Keratinocyte (primary cell): ENCODE results near the gene TULP1. TPM values are rescaled to one million over a fixed set of nuclear protein-coding genes. Genes with fewer than 3 reads are reported as not detected.

Experiments used
- DNase-seq: peaks from one replicate; pipeline ENCODE4 v3.0.0-alpha.2; 2011; ENCODE audit warnings: low read depth, missing footprints, low spot score
- FAIRE-seq: peaks from 2 replicates; lab custom pipeline; 2011; peaks lifted over from hg19 to GRCh38; lab: Jason Lieb, UNC
- H2AFZ ChIP-seq: 2 replicates; pipeline ENCODE4 v1.6.0; 2012; ENCODE audit warnings: low read length, control low read depth, inconsistent platforms; ENCODE audit not compliant: control insufficient read depth
- H3K27ac ChIP-seq: 2 replicates; pipeline ENCODE4 v1.5.1; 2011; ENCODE audit warnings: low read length; ENCODE audit not compliant: control insufficient read depth, insufficient read depth
- H3K27me3 ChIP-seq: 3 replicates; pipeline ENCODE4 v1.6.0; 2011; ENCODE audit warnings: low read length; ENCODE audit not compliant: control insufficient read depth, insufficient read depth; ENCODE audit errors: extremely low read depth
- H3K36me3 ChIP-seq, 2 experiments: 2 replicates in 1 of 2; 3 replicates in 1 of 2; pipeline ENCODE4 v1.5.1; 2011; ENCODE audit warnings: low read length in 2 of 2, mild to moderate bottlenecking in 1 of 2; ENCODE audit not compliant: control insufficient read depth in 2 of 2, insufficient read depth in 2 of 2; ENCODE audit errors: extremely low read depth in 1 of 2
- H3K4me1 ChIP-seq: 3 replicates; pipeline ENCODE4 v1.5.1; 2011; ENCODE audit warnings: low read length; ENCODE audit not compliant: control insufficient read depth, insufficient read depth; ENCODE audit errors: extremely low read depth
- H3K4me2 ChIP-seq: 3 replicates; pipeline ENCODE4 v1.6.0; 2011; ENCODE audit warnings: low read depth, low read length; ENCODE audit not compliant: control insufficient read depth, insufficient read depth; ENCODE audit errors: extremely low read depth
- H3K4me3 ChIP-seq, 3 experiments: fragments of 200-600 bp in 1 of 3; sonication (generic) in 1 of 3; 2 replicates in 2 of 3; 3 replicates in 1 of 3; pipeline ENCODE4 v1.5.1; 2011 to 2016; ENCODE audit warnings: low read length in 3 of 3, mild to moderate bottlenecking in 3 of 3, control low read depth in 2 of 3, inconsistent platforms in 1 of 3, low read depth in 1 of 3, mixed read lengths in 1 of 3, mixed run types in 1 of 3, moderate library complexity in 1 of 3; ENCODE audit not compliant: control insufficient read depth in 2 of 3, insufficient read depth in 2 of 3; ENCODE audit errors: extremely low read depth in 1 of 3
- H3K79me2 ChIP-seq: 2 replicates; pipeline ENCODE4 v1.6.0; 2012; ENCODE audit warnings: low read length; ENCODE audit not compliant: control insufficient read depth, insufficient read depth
- H3K9ac ChIP-seq: 3 replicates; pipeline ENCODE4 v1.6.0; 2011; ENCODE audit warnings: low read length; ENCODE audit not compliant: control insufficient read depth, insufficient read depth; ENCODE audit errors: extremely low read depth
- H3K9me1 ChIP-seq: 3 replicates; pipeline ENCODE4 v1.6.0; 2011; ENCODE audit warnings: low read length; ENCODE audit not compliant: control insufficient read depth, insufficient read depth; ENCODE audit errors: extremely low read depth
- H3K9me3 ChIP-seq: 2 replicates; pipeline ENCODE4 v1.5.1; 2012; ENCODE audit warnings: low read depth, low read length; ENCODE audit not compliant: control insufficient read depth
- H4K20me1 ChIP-seq: 3 replicates; pipeline ENCODE4 v1.6.0; 2011; ENCODE audit warnings: low read length; ENCODE audit not compliant: control insufficient read depth, insufficient read depth; ENCODE audit errors: extremely low read depth
- EZH2 ChIP-seq: IDR thresholded peaks from one replicate; pipeline ENCODE4 v1.6.1; 2012; ENCODE audit warnings: inconsistent platforms, mild to moderate bottlenecking, low read length, moderate library complexity
- dilution Hi-C: fragments of 300-500 bp; cut with MboI; formaldehyde crosslinking; loops from one replicate; pipeline ENCODE4 v1.7.0; 2020; ENCODE audit warnings: low sequenced_read_pairs; ENCODE audit not compliant: extremely low pct_ligation_motif_present
- polyA plus RNA-seq, 5 experiments: library from polyadenylated mRNA; depleted of rRNA in 3 of 5; stranded (reverse) in 3 of 5; stranded (forward) in 1 of 5; unstranded in 1 of 5; fragments of >200 nt; gene quantifications; 1 replicate in 1 of 5; 2 replicates in 3 of 5; 3 replicates in 1 of 5; pipeline versions ENCODE4 v1.2.1 to v1.2.3, GENCODE V29; 2011 to 2012; ENCODE audit warnings: missing spikeins in 2 of 5, low read depth in 1 of 5, low replicate concordance in 1 of 5
- TF ChIP-seq, protein P1 (sequence below), 3 experiments: IDR thresholded peaks in 1 of 3; conservative IDR thresholded peaks in 1 of 3; optimal IDR thresholded peaks in 1 of 3; 2 replicates in 2 of 3; 3 replicates in 1 of 3; pipeline versions ENCODE3 to v1.5.1; 2011; ENCODE audit warnings: low read length in 3 of 3, mild to moderate bottlenecking in 3 of 3, moderate library complexity in 2 of 3, control low read depth in 1 of 3, inconsistent platforms in 1 of 3; ENCODE audit not compliant: insufficient read depth in 2 of 3; ENCODE audit errors: extremely low read depth in 1 of 3

Gene TULP1
- polyA plus RNA-seq, 1 donor (not counting 4 experiments of a cell fraction or from before 2014, with no cell fraction given) = not detected

DNA sequence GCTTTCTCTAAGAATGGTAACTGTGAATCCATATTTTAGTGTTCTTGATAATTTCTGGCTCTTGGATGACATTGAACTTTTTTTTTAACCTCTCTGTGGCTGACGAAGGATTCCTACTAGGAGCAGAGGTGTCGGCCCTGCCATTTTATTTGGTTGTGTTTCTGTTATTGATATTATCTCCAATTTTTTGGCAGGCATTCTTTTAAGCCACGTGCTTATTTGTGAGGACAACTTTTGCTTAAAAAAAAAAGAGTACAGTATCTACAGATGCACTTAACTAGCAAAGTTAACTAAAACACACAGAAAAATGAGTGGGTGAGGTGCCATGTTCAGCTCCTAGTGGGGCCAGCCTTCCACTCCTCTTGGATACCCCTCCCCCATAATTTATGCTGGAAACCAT lies 59.5 kb downstream of the TULP1 start:
- Histone ChIP-seq H3K27ac (peak overlapping the region; percentile 85), H3K9me1 (no peaks in the 10 kb centered on the region), H2AFZ (peak overlapping the region; percentile 82), H3K4me2 (peak overlapping the region; percentile 90), H3K27me3 (no peaks in the 10 kb centered on the region), H3K4me3 (peak overlapping the region; percentile 51 to 85 (median 78)), H3K79me2 (peaks cover 1% of the 10 kb centered on the region), H3K9ac (peak overlapping the region; percentile 80), H4K20me1 (no peaks in the 10 kb centered on the region), H3K36me3 (peaks cover 2 to 8% of the 10 kb centered on the region in 2 experiments), H3K4me1 (peaks cover 30% of the 10 kb centered on the region), H3K9me3 (no peaks in the 10 kb centered on the region)
- no peak for DNase-seq
- no peak for FAIRE-seq
- TF ChIP-seq EZH2 = no peak
- TF ChIP-seq, protein P1, sequence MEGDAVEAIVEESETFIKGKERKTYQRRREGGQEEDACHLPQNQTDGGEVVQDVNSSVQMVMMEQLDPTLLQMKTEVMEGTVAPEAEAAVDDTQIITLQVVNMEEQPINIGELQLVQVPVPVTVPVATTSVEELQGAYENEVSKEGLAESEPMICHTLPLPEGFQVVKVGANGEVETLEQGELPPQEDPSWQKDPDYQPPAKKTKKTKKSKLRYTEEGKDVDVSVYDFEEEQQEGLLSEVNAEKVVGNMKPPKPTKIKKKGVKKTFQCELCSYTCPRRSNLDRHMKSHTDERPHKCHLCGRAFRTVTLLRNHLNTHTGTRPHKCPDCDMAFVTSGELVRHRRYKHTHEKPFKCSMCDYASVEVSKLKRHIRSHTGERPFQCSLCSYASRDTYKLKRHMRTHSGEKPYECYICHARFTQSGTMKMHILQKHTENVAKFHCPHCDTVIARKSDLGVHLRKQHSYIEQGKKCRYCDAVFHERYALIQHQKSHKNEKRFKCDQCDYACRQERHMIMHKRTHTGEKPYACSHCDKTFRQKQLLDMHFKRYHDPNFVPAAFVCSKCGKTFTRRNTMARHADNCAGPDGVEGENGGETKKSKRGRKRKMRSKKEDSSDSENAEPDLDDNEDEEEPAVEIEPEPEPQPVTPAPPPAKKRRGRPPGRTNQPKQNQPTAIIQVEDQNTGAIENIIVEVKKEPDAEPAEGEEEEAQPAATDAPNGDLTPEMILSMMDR (optimal IDR thresholded peaks at IDR 0.05 in 1 of 3, IDR thresholded peaks at IDR 0.05 in 1 of 3, conservative IDR thresholded peaks at IDR 0.05 in 1 of 3; ENCODE audit: extremely low read depth in 1 of 3, insufficient read depth in 2 of 3, low read length in 3 of 3) = no peak
- dilution Hi-C loops = no loop called here

DNA sequence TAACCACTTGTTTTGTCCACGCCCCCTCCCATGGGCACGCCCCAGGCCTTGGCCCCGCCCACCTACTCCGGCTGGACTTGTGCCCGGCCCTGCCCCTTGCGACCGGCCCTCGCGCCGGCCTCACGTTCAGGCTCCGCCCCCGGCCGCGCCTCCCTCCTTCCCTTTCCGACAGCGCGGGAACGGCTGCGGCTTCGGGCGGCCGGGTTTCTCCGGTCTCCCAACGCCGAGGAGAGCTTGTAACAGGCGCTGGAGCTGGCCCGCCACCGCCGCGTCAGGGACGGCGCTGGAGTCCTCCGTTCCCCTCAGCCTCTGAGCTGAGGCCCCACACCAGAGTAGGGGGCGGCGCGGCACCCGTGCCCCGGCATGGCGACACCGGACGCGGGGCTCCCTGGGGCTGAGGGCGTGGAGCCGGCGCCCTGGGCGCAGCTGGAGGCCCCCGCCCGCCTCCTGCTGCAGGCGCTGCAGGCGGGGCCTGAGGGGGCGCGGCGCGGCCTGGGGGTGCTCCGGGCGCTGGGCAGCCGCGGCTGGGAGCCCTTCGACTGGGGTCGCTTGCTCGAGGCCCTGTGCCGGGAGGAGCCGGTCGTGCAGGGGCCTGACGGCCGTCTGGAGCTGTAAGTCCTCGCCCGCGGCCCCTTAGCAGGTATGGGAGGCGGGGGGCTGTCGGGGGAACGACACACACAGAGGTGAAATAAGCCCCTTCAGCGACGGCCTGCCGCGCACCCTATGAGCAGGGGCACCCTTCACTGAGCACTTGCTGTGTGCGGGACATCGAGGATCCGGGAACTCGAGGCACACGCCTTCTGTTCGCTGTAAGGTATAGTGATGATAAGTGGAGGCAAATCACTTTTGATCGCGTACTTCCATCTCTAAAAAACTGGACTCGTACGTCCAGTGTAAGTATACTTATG lies 60.3 kb downstream of the TULP1 start, which contains the start of gene FANCE:
Gene FANCE (plus strand): TSS at position 156 of the 908 bp plus-strand sequence. CDS start 208 bp downstream, at position 364.
- Histone ChIP-seq H3K27ac (peak within 1 kb of the TSS; percentile 85), H2AFZ (peak within 1 kb of the TSS; percentile 82), H3K36me3 (peaks cover 2 to 7% of the 10 kb centered on the region in 2 experiments), H3K9ac (peak within 1 kb of the TSS; percentile 80), H3K9me3 (no peaks in the 10 kb centered on the region), H3K9me1 (no peaks in the 10 kb centered on the region), H3K4me2 (peak within 1 kb of the TSS; percentile 90), H3K79me2 (peaks cover 1% of the 10 kb centered on the region), H4K20me1 (no peaks in the 10 kb centered on the region), H3K27me3 (no peaks in the 10 kb centered on the region), H3K4me1 (peaks cover 30% of the 10 kb centered on the region), H3K4me3 (peak within 1 kb of the TSS; percentile 51 to 85 (median 78))
- DNase-seq = no peak
- TF ChIP-seq, protein P1 (optimal IDR thresholded peaks at IDR 0.05 in 1 of 3, IDR thresholded peaks at IDR 0.05 in 1 of 3, conservative IDR thresholded peaks at IDR 0.05 in 1 of 3; ENCODE audit: extremely low read depth in 1 of 3, insufficient read depth in 2 of 3, low read length in 3 of 3) = no peak
- TF ChIP-seq EZH2 = no peak
- no peak for FAIRE-seq
- dilution Hi-C loops = no loop called here
